Stimulated activated CD4-positive, alpha-beta T cell treated with anti-CD3 and anti-CD28 coated beads, Interleukin-1b, Interleukin-23, amount 100 ng/mL, for 1 hour (primary cell): ENCODE data around the gene SRRM2.

Experiments
- DNase-seq, 2 donors: peaks; one replicate each; pipeline ENCODE4 v3.0.0-alpha.2; 2020; ENCODE audit warnings: low read depth in 2 of 2

Gene SRRM2

GRCh38 chr16:2798723-2799204 is 46.3 kb downstream of the SRRM2 start:
- DNase-seq = no peak

GRCh38 chr16:2799205-2799858 is 46.9 kb downstream of the SRRM2 start:
- DNase-seq = no peak

GRCh38 chr16:2799859-2800226 is 47.4 kb downstream of the SRRM2 start:
- no peak for DNase-seq

GRCh38 chr16:2803545-2804195 is 51.2 kb downstream of the SRRM2 start:
- DNase-seq = no peak

GRCh38 chr16:2804728-2805127 is 52.3 kb downstream of the SRRM2 start:
- no peak for DNase-seq

GRCh38 chr16:2806286-2806685 is 53.8 kb downstream of the SRRM2 start:
- DNase-seq = no peak

- no peak for DNase-seq
Observed at GRCh38 chr16:2808181-2808580, 55.7 kb downstream of the SRRM2 start.

GRCh38 chr16:2809149-2809760 is 56.8 kb downstream of the SRRM2 start:
- no peak for DNase-seq

- no peak for DNase-seq
Observed at GRCh38 chr16:2810651-2811050, 58.2 kb downstream of the SRRM2 start.

- no peak for DNase-seq
Observed at GRCh38 chr16:2811703-2812471, 59.4 kb downstream of the SRRM2 start.

- DNase-seq = no peak
Observed at GRCh38 chr16:2813771-2814221, 61.4 kb downstream of the SRRM2 start.

- DNase-seq = no peak
Observed at GRCh38 chr16:2814551-2815298, 62.3 kb downstream of the SRRM2 start.

GRCh38 chr16:2815299-2815771 is 62.9 kb downstream of the SRRM2 start:
- no peak for DNase-seq

- DNase-seq = no peak
Observed at GRCh38 chr16:2816751-2817339, 64.4 kb downstream of the SRRM2 start, which contains the start of gene PRSS21. PRSS21 (plus strand) TSS chr16:2817237; CDS start chr16:2817269, 32 bp downstream.

GRCh38 chr16:2817340-2818271 is 65.2 kb downstream of the SRRM2 start:
- no peak for DNase-seq

GRCh38 chr16:2818272-2818876 is 65.9 kb downstream of the SRRM2 start:
- DNase-seq = no peak

GRCh38 chr16:2819179-2819938 is 66.9 kb downstream of the SRRM2 start:
- no peak for DNase-seq
